ENCODE results near the gene PRAC2. TPM values are rescaled to one million over a fixed set of nuclear protein-coding genes. Genes with fewer than 3 reads are reported as not detected.

PRAC2 gene
- total RNA-seq, 1 experiment from 2014 or later: 44.1 TPM

GRCh38 chr17:48693178-48693577 lies 29.8 kb upstream of the PRAC2 start:
- no peaks in the 10 kb centered on the region for H3K36me3 ChIP-seq (ENCODE audit: low read depth, low read length)
- CTCF ChIA-PET: interaction anchor here (0.7 kb wide), 2 partner anchors 15 to 200 kb away, joined by 6 to 7 read pairs; partner anchors contain the start of gene ATP5MC1
- H3K27me3 ChIP-seq (ENCODE audit: low read length): no peaks in the 10 kb centered on the region
- no peak overlapping the region for H3K27ac ChIP-seq (ENCODE audit: low read length)
- DNase-seq (no peak), ATAC-seq (peak; percentile 67)
- no peaks in the 10 kb centered on the region for H3K9me2 ChIP-seq (replicated peaks; ENCODE audit: low read length)
- POLR2A ChIA-PET (ENCODE audit: unreplicated experiment): no interaction called here
- H3F3A ChIP-seq (ENCODE audit: low read length, unreplicated experiment): no peaks in the 10 kb centered on the region
- no peaks in the 10 kb centered on the region for H3K79me2 ChIP-seq (ENCODE audit: low read length)
- BruUV-seq (replicated peaks): no TSS peak
- H3K4me1 ChIP-seq (ENCODE audit: insufficient read depth, low read length): no peaks in the 10 kb centered on the region
- no peak overlapping the region for H2AFZ ChIP-seq (ENCODE audit: low read length)
- H3K9me3 ChIP-seq (ENCODE audit: low read length): no peaks in the 10 kb centered on the region
- no peak for TF ChIP-seq EZH2 (IDR thresholded peaks at IDR 0.05; ENCODE audit: low read length, unreplicated experiment)
- no peak for TF ChIP-seq CTCF (conservative IDR thresholded peaks at IDR 0.05; ENCODE audit: low read depth, low read length)
- TF ChIP-seq EZH2phosphoT487 (IDR thresholded peaks at IDR 0.05; ENCODE audit: borderline replicate concordance, low read length): no peak
- intact Hi-C loops (cut with micrococcal nuclease): no loop called here
- no peak overlapping the region for H3K4me3 ChIP-seq (ENCODE audit: low read length)
- H3K4me2 ChIP-seq (ENCODE audit: low read length): no peak overlapping the region
- no peak overlapping the region for H3K9ac ChIP-seq (ENCODE audit: low read length)
- no peaks in the 10 kb centered on the region for H4K20me1 ChIP-seq (ENCODE audit: low read length)

GRCh38 chr17:48701864-48702532 lies 21.0 kb upstream of the PRAC2 start:
- no peaks in the 10 kb centered on the region for H3F3A ChIP-seq (ENCODE audit: low read length, unreplicated experiment)
- H3K27me3 ChIP-seq (ENCODE audit: low read length): no peaks in the 10 kb centered on the region
- TF ChIP-seq EZH2phosphoT487 (IDR thresholded peaks at IDR 0.05; ENCODE audit: borderline replicate concordance, low read length) (no peak), EZH2 (IDR thresholded peaks at IDR 0.05; ENCODE audit: low read length, unreplicated experiment) (no peak), CTCF (conservative IDR thresholded peaks at IDR 0.05; ENCODE audit: low read depth, low read length) (no peak)
- no peaks in the 10 kb centered on the region for H3K9me2 ChIP-seq (replicated peaks; ENCODE audit: low read length)
- H3K9ac ChIP-seq (ENCODE audit: low read length): no peak overlapping the region
- H3K4me3 ChIP-seq (ENCODE audit: low read length): no peak overlapping the region
- H4K20me1 ChIP-seq (ENCODE audit: low read length): no peaks in the 10 kb centered on the region
- CTCF ChIA-PET: no interaction called here
- H3K4me1 ChIP-seq (ENCODE audit: insufficient read depth, low read length): no peaks in the 10 kb centered on the region
- intact Hi-C loops (cut with micrococcal nuclease): no loop called here
- H3K27ac ChIP-seq (ENCODE audit: low read length): no peak overlapping the region
- H3K9me3 ChIP-seq (ENCODE audit: low read length): no peaks in the 10 kb centered on the region
- no peaks in the 10 kb centered on the region for H3K36me3 ChIP-seq (ENCODE audit: low read depth, low read length)
- no TSS peak for BruUV-seq (replicated peaks)
- H3K4me2 ChIP-seq (ENCODE audit: low read length): no peak overlapping the region
- ATAC-seq: no peak
- H2AFZ ChIP-seq (ENCODE audit: low read length): no peak overlapping the region
- no peaks in the 10 kb centered on the region for H3K79me2 ChIP-seq (ENCODE audit: low read length)
- no peak for DNase-seq
- POLR2A ChIA-PET (ENCODE audit: unreplicated experiment): interaction anchor here (0.6 to 0.7 kb wide), 2 partner anchors 191 to 312 kb away, joined by 3 to 4 read pairs; partner anchors contain the start of gene ATP5MC1
